Sigmoid colon (tissue), 7 donors: ENCODE data around the gene FKBP3. TPM values are rescaled to one million over a fixed set of nuclear protein-coding genes. Genes with fewer than 3 reads are reported as not detected.
A peak's percentile ranks its signal among the peaks of the same experiment; 100 is the strongest.

Experiments used
- DNase-seq: peaks from one replicate; pipeline ENCODE4 v3.0.0-alpha.2; 2019
- H3K27ac ChIP-seq, 4 donors: fragments of 200-600 bp; sonication (generic); one replicate each; pipeline ENCODE4 v1.5.1; 2016 to 2019; ENCODE audit warnings: mild to moderate bottlenecking in 1 of 4
- H3K27me3 ChIP-seq, 3 donors: fragments of 200-600 bp; sonication (generic); one replicate each; pipeline ENCODE4 v1.5.1; 2019; ENCODE audit warnings: mild to moderate bottlenecking in 1 of 3
- H3K36me3 ChIP-seq, 4 donors: fragments of 200-600 bp; sonication (generic); one replicate each; pipeline ENCODE4 v1.5.1; 2016 to 2019
- H3K4me1 ChIP-seq, 4 donors: fragments of 200-600 bp; sonication (generic); one replicate each; pipeline ENCODE4 v1.5.1; 2017 to 2019
- H3K4me3 ChIP-seq, 4 donors: fragments of 200-600 bp; sonication (generic); one replicate each; pipeline ENCODE4 v1.5.1; 2017 to 2019; ENCODE audit warnings: mild to moderate bottlenecking in 2 of 4, moderate library complexity in 1 of 4
- H3K9me3 ChIP-seq, 4 donors: fragments of 200-600 bp in 3 of 4; sonication (generic) in 3 of 4; one replicate each; pipeline versions ENCODE4 v1.5.1 to v1.6.1; 2013 to 2019
- EP300 ChIP-seq, 4 donors: sonication (generic); formaldehyde crosslinking; IDR thresholded peaks; one replicate each; pipeline ENCODE4 v1.6.1; 2017; ENCODE audit warnings: antibody characterized with exemption in 4 of 4
- POLR2A ChIP-seq, 2 donors: fragments of 450-650 bp; IDR thresholded peaks; one replicate each; pipeline ENCODE4 v1.6.1; 2016; ENCODE audit warnings: antibody characterized with exemption in 2 of 2, mild to moderate bottlenecking in 2 of 2, moderate library complexity in 2 of 2
- POLR2AphosphoS5 ChIP-seq, 4 donors: sonication (generic); formaldehyde crosslinking; IDR thresholded peaks; one replicate each; pipeline ENCODE4 v1.6.1; 2017; ENCODE audit warnings: antibody characterized with exemption in 4 of 4
- WGBS, 2 donors: extraction: QIAGEN DNeasy Blood & Tissue Kit; methylation state at CpG; one replicate each; pipeline ENCODE4 v1.1.7; 2013; 5-methylcytosine and 5-hydroxymethylcytosine counted together
- intact Hi-C: fragments of 100-400 bp; cut with DNase I; formaldehyde crosslinking; loops from one replicate; pipeline ENCODE4 v1.15.1; 2023
- polyA plus RNA-seq, 3 donors: library from polyadenylated mRNA; stranded (reverse); fragments of 200-250 nt; gene quantifications; one replicate each; pipeline ENCODE4 v1.2.3, GENCODE V29; 2013
- total RNA-seq, 4 donors: library from RNA; depleted of rRNA; stranded (reverse); fragments of >200 nt; gene quantifications; one replicate each; pipeline ENCODE4 v1.1.0, GENCODE V29; 2016
- TF ChIP-seq, protein P1 (sequence below), 4 experiments: fragments of 450-650 bp in 3 of 4; fragments of 200-600 bp in 1 of 4; IDR thresholded peaks; one replicate each; pipeline ENCODE4 v1.5.1; 2016 to 2019; ENCODE audit warnings: antibody characterized with exemption in 4 of 4, mild to moderate bottlenecking in 3 of 4, moderate library complexity in 2 of 4
- donor health status: healthy with polysubstance abuse.
- donor health status: Bipolar disorder and iron deficiency.
- donor health status: healthy.

The FKBP3 gene
- total and polyA plus RNA-seq, 7 donors, result 32.6 to 113 (median 68.0) TPM

- DNase-seq, result no peak
- intact Hi-C loops, result loop anchor here (2.0 to 5.0 kb wide), 5 partner anchors 50 to 238 kb away; partner anchors contain the start of genes MIS18BP1 and PRPF39
- H3K4me1 ChIP-seq, result peaks cover 0 to 31% (median 18%) of the 10 kb centered on the region in 4 donors
- no peaks in the 10 kb centered on the region for H3K36me3 ChIP-seq
- H3K27me3 ChIP-seq, result no peaks in the 10 kb centered on the region
- no peak for TF ChIP-seq EP300 (IDR thresholded peaks at IDR 0.05)
- no peak for TF ChIP-seq POLR2A (IDR thresholded peaks at IDR 0.05)
- TF ChIP-seq, protein P1, sequence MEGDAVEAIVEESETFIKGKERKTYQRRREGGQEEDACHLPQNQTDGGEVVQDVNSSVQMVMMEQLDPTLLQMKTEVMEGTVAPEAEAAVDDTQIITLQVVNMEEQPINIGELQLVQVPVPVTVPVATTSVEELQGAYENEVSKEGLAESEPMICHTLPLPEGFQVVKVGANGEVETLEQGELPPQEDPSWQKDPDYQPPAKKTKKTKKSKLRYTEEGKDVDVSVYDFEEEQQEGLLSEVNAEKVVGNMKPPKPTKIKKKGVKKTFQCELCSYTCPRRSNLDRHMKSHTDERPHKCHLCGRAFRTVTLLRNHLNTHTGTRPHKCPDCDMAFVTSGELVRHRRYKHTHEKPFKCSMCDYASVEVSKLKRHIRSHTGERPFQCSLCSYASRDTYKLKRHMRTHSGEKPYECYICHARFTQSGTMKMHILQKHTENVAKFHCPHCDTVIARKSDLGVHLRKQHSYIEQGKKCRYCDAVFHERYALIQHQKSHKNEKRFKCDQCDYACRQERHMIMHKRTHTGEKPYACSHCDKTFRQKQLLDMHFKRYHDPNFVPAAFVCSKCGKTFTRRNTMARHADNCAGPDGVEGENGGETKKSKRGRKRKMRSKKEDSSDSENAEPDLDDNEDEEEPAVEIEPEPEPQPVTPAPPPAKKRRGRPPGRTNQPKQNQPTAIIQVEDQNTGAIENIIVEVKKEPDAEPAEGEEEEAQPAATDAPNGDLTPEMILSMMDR (IDR thresholded peaks at IDR 0.05), result no peak
- no peak for TF ChIP-seq POLR2AphosphoS5 (IDR thresholded peaks at IDR 0.05)
- peak overlapping the region; percentile 86 to 89 (median 88) for H3K27ac ChIP-seq
- peak overlapping the region; percentile 66 to 76 (median 72) for H3K4me3 ChIP-seq
- no peaks in the 10 kb centered on the region for H3K9me3 ChIP-seq
- 0% methylated on average over 7 of the region's 7 CpGs for WGBS, 2 donors
Measured at GRCh38 chr14:45135156-45135555, 875 bp upstream of the FKBP3 start.

DNA sequence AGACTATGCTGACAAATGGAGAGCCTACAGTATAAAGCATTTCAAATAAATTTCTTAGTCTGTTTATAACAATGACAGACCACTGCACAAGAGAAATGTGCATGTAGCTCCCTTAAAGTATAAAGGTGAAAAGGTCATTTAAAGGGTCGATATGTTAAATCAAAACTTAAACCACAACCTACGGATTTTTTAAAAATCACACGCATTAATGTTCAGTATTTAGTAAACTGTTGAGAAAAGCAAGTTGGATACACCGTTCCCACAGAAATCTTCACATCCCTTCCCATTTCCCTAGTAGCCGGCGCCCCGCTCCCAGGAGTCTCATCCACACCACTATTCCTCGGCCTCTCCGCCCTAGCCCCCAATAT lies 614 bp downstream of the FKBP3 start:
- WGBS, 2 donors, result 0 to 1% methylated on average over 9 of the region's 9 CpGs
- no peak for TF ChIP-seq POLR2A (IDR thresholded peaks at IDR 0.05)
- TF ChIP-seq EP300 (IDR thresholded peaks at IDR 0.05), result no peak
- TF ChIP-seq POLR2AphosphoS5 (IDR thresholded peaks at IDR 0.05), result no peak
- TF ChIP-seq, protein P1 (IDR thresholded peaks at IDR 0.05), result no peak
- Histone ChIP-seq H3K4me1 (peaks cover 0 to 31% (median 18%) of the 10 kb centered on the region in 4 donors), H3K36me3 (peaks cover 0 to 13% (median 0%) of the 10 kb centered on the region in 4 donors), H3K4me3 (peak overlapping the region; percentile 66 to 76 (median 72)), H3K27ac (peak overlapping the region; percentile 86 to 89 (median 88)), H3K9me3 (no peaks in the 10 kb centered on the region), H3K27me3 (no peaks in the 10 kb centered on the region)
- DNase-seq, result no peak
- intact Hi-C loops, result loop anchor here (1.0 to 2.0 kb wide), 4 partner anchors 49 to 237 kb away; partner anchors contain the start of genes KLHL28 and PRPF39

GRCh38 chr14:45128963-45129629 lies 5.2 kb downstream of the FKBP3 start:
- Histone ChIP-seq H3K9me3 (no peaks in the 10 kb centered on the region), H3K27me3 (no peaks in the 10 kb centered on the region), H3K27ac (no peak overlapping the region), H3K36me3 (peaks cover 0 to 53% (median 15%) of the 10 kb centered on the region in 4 donors), H3K4me3 (no peak overlapping the region), H3K4me1 (peaks cover 0 to 11% (median 4%) of the 10 kb centered on the region in 4 donors)
- DNase-seq, result no peak
- 51 to 99% methylated on average over 1 of the region's 1 CpG for WGBS, 2 donors
- no peak for TF ChIP-seq POLR2A (IDR thresholded peaks at IDR 0.05)
- TF ChIP-seq, protein P1 (IDR thresholded peaks at IDR 0.05), result no peak
- no peak for TF ChIP-seq EP300 (IDR thresholded peaks at IDR 0.05)
- TF ChIP-seq POLR2AphosphoS5 (IDR thresholded peaks at IDR 0.05), result no peak
- intact Hi-C loops, result no loop called here

DNA sequence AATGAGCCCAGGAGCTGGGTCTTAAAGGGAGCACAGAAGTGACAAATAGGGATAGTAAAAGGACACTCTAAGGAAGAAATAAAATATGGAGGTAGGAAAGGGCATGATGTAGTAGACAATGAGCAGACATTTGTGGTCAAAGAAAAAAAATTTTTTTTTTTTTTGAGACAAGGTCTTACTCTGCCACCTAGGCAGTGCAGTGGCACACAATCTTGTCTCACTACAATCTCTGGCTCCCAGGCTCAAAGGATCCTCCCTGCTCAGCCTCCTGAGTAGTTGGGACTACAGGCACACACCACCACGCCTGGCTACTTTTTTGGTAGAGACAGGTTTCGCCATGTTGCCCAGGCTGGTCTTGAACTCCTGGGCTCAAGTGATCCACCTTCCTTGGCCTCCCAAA lies 8.5 kb downstream of the FKBP3 start:
- Histone ChIP-seq H3K36me3 (peaks cover 6 to 87% (median 29%) of the 10 kb centered on the region in 4 donors), H3K27me3 (no peaks in the 10 kb centered on the region), H3K27ac (no peak overlapping the region), H3K4me3 (no peak overlapping the region), H3K4me1 (no peaks in the 10 kb centered on the region), H3K9me3 (no peaks in the 10 kb centered on the region)
- WGBS, 2 donors, result 96% methylated on average over 2 of the region's 2 CpGs
- no peak for TF ChIP-seq POLR2A (IDR thresholded peaks at IDR 0.05)
- TF ChIP-seq POLR2AphosphoS5 (IDR thresholded peaks at IDR 0.05), result no peak
- TF ChIP-seq, protein P1 (IDR thresholded peaks at IDR 0.05), result no peak
- TF ChIP-seq EP300 (IDR thresholded peaks at IDR 0.05), result no peak
- intact Hi-C loops, result no loop called here
- no peak for DNase-seq
